Suppressor macrophage (primary cell): ENCODE results near the gene RXFP3.
A peak's percentile ranks its signal among the peaks of the same experiment; 100 is the strongest.
"Not testable (repeated sequence)": the region's sequence is repeated elsewhere in the genome, so short reads cannot be mapped to it uniquely, and the experiment has no call there.

Experiments used
- DNase-seq, 4 experiments: peaks; one replicate each; pipeline ENCODE4 v3.0.0-alpha.2; 2020 to 2022

Gene RXFP3

DNA sequence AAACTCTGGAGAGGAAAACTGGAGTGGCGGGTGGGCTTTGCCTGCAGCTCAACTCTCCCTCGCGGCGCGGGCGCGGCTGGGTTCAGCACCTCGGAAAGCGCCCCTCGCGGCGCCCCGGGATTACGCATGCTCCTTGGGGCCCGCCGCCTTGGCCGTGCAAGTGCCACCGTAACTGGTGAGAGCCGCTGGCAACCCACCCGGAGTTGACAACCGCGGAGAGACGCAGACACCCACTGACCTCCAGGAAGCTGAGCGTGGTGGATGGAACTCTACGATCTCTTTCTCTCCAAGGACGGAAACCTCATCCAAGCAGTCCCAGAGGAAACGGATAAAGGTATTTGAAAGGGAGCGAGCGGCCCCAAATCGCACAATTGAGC lies 194 bp upstream of the RXFP3 start:
- peak; percentile 4 to 48 (median 10) for DNase-seq

DNA sequence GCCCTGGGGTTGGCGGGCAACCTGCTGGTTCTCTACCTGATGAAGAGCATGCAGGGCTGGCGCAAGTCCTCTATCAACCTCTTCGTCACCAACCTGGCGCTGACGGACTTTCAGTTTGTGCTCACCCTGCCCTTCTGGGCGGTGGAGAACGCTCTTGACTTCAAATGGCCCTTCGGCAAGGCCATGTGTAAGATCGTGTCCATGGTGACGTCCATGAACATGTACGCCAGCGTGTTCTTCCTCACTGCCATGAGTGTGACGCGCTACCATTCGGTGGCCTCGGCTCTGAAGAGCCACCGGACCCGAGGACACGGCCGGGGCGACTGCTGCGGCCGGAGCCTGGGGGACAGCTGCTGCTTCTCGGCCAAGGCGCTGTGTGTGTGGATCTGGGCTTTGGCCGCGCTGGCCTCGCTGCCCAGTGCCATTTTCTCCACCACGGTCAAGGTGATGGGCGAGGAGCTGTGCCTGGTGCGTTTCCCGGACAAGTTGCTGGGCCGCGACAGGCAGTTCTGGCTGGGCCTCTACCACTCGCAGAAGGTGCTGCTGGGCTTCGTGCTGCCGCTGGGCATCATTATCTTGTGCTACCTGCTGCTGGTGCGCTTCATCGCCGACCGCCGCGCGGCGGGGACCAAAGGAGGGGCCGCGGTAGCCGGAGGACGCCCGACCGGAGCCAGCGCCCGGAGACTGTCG lies 976 bp downstream of the RXFP3 start:
- DNase-seq: no peak

DNA sequence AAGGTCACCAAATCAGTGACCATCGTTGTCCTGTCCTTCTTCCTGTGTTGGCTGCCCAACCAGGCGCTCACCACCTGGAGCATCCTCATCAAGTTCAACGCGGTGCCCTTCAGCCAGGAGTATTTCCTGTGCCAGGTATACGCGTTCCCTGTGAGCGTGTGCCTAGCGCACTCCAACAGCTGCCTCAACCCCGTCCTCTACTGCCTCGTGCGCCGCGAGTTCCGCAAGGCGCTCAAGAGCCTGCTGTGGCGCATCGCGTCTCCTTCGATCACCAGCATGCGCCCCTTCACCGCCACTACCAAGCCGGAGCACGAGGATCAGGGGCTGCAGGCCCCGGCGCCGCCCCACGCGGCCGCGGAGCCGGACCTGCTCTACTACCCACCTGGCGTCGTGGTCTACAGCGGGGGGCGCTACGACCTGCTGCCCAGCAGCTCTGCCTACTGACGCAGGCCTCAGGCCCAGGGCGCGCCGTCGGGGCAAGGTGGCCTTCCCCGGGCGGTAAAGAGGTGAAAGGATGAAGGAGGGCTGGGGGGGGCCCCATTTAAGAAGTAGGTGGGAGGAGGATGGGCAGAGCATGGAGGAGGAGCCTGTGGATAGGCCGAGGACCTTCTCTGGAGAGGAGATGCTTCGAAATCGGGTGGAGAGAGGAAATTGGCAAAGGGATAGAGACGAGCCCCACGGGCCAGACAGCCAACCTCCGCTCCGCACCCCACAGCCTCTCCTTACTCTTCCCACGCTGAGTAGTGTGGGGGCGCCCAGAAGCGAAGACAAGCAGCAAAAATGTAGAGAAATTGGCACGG lies 1.7 kb downstream of the RXFP3 start:
- no peak for DNase-seq

DNA sequence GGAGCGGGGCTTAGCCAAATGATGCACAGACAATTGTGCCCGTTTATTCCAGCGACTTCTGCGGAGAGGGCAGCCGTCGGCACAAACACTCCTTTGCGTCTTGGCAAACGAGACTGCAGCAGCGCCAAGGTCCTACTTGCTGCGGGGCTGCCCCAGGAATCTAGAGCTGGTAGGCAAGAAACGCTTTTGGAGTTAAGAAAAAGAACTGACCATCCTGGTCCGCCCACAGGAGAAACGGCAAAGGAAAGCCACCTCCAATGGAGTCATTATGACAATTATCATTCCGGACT lies 2.3 kb downstream of the RXFP3 start:
- no peak for DNase-seq

DNA sequence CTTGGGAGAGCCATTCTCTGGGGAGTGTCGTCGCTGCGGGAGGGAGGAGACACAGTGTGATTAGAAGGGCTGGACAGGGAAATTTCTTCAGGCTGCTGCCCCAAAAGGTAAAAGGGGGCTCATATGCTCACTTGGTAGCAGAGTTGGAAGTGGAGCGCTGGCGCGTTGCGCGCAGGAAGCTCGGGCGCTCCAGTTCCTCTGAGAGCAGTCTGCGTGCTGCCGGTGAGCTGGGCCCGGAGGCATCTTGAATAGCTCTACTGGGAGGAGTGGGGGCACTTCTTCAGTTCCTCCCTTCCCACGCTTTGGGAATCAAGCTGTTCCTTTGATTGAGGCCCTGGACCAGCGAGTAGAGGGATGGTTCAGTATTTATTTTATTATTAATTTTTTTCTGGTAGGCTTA lies 2.7 kb downstream of the RXFP3 start:
- DNase-seq: no peak

DNA sequence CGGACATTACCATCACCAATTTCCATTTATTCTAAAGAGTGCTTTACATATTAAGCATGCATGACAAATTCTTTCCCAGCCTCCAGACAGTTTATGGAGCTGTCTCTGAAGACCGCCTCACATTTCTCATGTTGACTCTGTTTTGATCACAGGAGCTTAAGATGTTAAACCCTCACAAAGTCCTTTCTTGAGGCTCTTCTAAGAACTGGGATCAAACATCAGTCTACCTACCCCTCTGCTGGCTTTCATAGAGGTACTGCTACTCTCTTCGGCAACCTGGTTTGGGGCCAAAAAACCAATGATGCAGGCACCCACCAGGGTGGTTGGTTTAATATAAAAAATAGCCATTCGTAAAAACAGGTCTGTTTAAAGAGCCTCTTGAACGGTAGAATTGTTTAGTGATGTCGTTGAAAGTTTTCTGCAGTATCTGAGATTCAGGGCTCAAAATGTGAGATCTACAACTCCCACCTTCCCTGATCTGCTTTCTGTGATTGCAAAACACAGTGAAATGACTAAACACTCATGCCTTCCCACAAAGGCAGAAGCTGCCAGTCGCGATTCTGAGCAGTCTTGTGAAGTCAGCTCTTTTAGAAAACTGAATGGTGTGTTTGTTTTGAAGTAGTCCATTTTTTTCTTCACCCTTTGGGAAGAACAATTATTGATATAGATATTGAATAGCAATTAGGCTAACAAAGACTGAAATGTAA lies 3.5 kb downstream of the RXFP3 start:
- peak in 3 of 4 experiments; percentile 26 to 36 (median 33) for DNase-seq

DNA sequence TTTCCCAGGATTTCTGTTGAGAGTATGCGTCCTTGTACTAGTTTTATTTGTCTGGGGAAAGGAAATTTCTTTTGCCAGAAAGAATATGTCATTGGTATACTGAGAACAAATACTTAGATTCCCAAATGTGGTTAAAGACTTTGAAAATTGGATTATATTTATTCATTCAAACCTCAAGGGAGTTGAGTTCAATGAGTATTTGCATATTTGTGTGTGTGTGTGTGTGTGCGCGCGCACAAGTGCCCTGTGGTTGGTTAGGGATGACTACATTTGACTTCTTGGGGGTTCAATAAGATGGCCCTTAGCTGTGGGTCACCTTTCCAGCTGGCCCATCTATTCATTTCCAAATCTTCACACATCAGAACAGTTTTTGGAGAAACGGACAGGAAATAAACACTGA lies 4.9 kb downstream of the RXFP3 start:
- no peak for DNase-seq

DNA sequence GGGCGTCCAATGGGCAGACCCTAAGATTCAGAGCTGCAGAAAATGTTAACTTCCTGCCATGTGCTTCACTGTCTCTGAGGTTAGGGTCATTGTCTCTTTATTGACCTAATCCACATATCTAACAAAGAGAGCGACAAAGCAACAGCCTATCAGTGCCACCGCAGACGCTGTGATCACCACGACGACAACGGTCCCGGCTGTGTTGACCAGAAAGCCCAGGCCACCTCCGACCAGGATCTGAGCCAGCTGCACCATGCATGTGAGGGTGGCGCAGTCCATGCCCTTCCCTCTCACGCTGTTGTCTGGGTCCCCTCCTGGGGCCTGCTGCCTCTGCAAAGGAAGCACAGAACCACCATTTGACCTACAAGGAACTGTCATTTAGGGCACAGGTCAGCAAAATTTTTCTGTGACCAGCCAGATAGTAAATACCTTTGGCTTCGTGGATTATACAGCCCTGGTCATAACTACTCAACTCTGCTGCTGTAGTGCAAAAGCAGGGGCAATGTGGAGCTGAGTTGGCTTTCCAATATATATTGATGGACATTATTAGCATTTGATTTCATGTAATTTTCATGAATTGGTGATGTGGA lies 8.5 kb downstream of the RXFP3 start:
- DNase-seq: no peak

DNA sequence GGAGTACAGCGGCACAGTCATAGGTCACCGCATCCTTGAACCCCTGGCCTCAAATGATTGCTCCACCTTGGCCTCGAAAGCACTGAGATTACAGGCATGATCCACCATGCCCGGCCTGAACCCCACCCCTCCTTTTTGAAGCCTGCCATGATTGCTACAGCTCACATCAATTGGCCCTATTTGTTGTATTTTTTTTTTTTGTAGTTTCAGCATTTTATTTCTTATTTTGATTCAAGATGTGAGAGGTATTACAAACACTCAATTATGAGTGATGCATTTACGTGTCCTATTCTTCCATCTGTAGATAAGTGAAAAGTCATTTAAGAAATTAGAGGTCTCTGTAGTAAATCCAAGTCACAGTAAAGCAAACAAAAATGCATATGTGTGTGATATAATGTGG lies 16.0 kb downstream of the RXFP3 start:
- DNase-seq: not testable (repeated sequence)

DNA sequence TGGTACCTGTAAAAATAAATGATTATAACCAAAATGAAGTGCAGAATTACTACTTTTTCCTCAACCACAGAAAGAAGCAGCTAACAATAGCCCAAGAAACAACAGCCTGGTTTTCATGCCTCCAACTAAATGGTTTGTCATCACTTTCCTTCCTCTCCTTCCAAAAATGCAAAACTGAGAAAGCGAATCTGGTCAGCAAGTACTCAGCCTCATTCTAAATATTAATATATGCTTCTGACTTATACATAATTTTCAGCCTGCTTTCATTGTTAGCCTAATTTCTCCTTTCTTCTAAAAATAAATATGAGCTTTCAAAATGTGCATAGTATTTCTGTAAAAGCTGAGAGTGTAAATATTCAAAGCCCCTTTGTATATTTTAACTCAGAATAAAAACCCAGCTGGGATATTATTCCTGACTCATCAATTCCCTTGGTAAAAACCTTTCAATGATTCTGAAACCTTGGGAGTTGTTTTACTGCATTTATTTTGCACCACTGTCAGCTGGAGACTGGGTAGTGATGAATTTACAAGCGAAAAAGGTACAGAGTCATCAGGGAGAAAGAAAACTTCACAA lies 21.5 kb downstream of the RXFP3 start:
- DNase-seq: no peak

DNA sequence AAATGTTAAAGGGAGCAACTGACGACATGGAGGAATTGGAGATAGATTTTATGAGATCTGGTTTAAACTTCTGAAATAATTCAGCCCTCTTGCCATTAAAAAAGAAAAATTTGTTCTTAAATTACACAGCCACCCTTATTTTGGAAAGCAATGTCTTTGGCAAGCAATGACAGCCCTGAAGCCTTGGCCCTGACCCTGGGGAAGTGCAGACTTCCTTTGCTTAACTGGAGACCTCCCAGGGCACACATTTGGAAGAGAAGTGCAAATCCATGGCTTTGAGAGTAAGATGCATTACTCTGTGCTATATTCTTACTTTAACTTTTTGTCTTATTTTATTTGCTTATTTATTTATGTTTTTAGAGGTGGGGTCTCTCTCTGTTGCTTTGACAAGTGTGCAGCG lies 22.0 kb downstream of the RXFP3 start:
- no peak for DNase-seq

DNA sequence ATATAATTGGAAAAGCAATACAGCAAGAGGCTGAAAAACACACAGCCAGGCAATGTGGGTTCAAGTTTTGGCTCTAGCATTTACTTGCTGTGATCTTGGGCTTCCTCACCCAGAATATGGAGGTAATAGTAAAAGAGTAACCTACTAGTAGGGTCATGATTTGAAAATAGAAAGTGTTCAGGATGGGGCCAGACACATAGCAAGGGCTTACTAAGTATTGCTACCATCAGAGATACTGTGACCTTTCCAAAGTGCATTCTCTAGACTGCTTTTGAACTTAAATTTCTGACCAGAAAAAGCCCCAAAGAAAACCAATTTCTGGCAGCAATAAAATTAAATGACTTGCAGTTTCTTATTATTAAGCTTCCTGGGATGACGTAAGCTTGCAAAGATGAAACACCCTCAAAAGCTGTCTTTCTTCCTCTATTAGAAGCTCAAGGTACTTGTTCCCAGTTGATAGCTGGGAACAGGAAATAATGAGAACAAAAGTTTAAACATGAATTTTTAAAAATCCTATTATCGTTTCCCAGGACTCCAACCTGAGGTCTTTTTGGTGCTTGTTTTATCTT lies 28.0 kb downstream of the RXFP3 start:
- DNase-seq: peak in 2 of 4 experiments; percentile 35 to 41

DNA sequence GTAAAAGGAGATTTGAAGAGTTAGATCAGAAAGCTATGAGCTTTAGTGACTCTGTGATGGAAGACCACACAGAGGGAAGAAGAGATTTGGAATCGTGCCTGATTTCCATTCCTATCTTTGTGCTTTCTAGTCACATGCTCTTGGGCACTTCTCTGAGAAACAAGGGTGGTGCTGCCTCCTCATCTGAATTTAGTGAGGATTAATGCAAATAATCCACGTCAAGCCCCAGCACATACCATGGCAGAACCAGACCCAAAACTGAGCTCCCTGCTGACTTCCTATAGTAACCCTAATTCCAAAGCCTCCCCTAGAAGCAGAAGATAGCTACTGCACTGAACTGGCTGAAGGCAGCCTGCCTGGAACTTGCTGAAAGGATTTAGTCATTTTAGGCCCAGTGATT lies 30.6 kb downstream of the RXFP3 start:
- DNase-seq: no peak

DNA sequence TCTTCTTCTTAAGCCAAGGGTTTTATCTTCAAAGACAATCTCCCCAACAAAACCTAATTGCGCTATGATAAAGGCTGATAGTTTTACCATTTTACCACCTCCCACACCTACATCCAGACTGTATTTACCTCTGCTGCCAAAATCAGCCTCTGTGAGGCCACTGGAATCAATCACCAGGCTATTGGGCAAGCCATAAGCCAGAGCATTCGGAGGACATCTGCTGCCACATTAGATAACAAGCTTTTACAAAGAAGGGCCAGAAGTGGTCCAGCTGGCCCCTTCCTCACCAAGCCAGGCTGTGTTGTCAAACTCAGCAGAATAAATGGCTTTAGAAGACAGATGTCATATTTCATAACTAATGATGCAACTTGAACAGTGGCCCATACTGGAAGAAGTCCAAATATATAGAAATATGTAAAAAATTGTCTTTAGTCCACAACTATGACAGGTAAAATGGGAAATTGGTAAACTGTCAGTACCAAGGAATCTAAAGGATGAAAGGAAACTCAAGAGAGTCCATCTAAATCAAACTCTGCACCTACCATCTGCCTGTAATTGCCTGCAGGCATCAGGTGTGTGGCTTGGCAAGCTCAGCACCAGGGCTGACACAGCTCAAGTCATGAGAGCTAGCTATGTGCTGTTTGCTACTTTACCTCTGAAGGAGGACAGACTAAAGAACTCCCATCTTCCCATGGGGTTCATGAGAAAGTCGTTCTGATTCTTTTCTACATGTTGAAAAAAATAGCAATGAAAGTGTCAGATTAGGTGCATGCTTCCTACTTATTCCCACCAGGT lies 32.2 kb downstream of the RXFP3 start:
- DNase-seq: no peak

DNA sequence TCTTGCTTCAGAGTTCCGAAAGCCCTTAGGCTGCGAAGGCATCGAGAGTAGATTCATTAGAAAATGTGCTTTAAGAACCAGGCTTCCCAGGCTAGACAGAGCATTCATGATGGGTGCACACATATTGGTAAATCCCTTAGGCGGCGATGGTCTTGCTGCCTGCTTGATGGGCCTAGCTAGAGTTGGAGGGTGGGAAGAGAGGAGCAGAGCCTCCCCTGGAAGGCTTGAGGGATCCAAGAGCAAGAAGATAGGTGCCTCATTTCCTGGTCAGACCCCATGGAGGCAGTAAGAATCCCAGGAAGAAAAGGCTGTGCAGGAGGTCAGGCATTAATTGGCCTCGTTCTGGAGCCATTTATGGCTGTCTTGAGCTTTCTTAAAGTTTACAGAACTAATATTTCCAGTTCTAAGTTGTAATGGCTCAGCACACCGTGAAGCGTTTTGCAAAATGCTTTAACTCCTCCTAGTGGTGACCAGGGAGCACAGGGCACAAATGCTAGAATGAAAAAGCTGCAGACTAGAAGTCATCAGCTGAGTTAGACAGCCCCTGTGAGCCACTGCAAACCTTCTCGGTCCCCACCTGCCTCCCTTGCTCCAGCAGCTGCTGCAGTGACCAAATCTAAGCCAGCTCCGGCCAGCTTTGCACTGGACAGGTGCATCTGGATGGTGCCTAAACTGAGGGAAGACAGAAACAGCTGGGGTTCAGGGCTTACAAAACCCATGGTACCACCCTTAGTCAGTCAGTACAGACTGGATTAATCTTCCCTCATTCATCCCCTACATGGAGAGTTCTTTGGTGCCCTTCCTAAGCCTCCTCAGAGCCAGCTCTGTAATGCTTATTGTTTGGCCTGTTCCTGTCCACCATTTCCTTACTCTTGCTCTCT lies 33.6 kb downstream of the RXFP3 start:
- DNase-seq: peak in 3 of 4 experiments; percentile 23 to 37 (median 27)

DNA sequence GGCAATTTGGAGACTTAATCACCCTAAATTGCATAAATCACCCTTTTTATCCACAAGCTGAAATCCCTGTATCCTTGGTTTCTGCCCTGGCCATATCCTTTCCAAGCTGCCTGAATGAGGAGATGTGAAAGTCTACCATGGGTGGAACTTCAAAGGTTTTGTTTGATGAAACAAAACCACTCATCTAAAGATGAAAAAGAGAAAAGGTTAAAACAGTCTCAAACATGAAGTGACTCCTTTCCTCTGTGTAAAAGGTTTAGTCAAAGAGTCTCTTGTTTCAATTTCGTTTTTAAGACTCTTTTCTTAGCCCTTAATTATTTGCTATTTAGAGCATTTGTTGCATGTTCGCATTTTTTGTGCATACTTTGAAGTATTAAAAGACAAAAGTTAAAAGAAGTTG lies 37.1 kb downstream of the RXFP3 start:
- no peak for DNase-seq

DNA sequence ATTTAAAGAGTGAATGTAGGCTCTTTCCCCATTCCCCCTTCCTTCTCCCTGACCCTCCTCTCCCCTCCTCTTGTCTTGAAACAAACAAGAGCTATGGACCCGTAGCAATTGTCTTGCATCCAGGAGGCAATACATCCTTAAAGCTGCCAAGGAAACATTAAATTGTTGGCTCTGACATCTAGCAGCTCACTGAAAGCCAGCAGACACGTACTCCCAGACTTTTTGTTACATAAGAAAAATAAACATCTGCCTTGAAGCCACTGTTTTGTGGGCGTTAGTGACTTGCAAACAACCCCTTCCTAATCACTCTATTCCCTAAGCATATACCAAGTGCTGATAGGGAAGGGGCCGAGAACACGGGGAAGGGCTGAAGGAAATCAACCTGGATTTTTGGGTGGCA lies 39.7 kb downstream of the RXFP3 start:
- no peak for DNase-seq

DNA sequence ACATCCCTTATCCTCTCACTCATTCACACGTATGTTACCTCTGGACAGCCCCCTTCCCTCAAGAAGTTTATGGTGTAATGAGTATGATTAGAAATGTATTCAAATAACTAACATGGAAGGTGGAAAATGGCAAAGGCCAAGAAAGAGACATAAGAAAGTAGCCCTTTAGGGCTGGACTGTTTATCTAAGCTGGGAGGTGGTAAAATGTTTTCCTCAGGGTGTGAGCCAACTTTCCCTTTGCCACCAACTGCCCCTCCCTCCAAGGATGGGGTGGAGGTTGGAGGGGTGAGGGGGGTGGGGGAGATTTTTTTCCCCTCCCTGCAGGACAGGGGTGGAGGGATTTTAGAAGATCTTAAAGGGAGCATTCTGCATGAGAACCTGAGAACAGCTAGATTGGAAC lies 40.1 kb downstream of the RXFP3 start:
- DNase-seq: no peak

DNA sequence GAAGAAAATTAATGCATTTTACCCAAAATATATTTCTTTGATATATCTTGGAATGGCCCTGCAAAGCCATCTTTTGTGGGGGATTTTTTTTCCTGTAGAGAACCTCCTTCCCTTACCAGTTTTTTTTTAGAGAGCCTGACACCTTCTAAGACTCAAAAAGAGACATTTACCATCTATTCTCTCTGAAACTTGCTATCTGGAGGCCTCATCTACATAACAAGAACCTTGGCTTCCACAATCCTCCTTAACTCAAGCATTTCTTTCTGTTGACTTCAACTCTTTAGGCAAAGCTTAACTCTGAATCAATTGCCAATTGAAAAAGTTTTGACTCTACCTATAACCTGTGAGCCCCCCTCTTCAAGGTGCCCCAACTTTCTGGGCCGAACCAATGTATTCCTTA lies 42.1 kb downstream of the RXFP3 start:
- DNase-seq: no peak

DNA sequence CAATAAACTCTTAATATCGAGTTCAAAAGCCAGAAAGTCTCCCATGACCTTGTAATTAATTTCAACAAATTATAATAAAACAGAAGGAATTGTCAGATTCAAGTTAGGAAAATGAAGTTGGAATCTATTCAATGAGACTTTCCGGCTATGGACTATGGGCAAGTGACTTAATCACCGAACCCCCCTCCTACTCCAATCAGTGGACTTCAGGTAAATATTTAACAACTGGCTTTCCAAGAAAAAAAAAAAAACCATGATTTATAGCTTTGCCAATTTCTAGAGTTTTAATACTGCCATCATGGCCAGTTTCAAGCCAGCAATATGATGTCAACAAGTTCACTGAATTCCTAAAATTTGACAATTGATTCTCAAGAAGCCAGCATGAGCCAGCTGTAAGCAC lies 43.8 kb downstream of the RXFP3 start:
- DNase-seq: no peak
